IMR-90 (cell line): ENCODE measurements around the gene CUBN. TPM values are rescaled to one million over a fixed set of nuclear protein-coding genes. Genes with fewer than 3 reads are reported as not detected.
A peak's percentile ranks its signal among the peaks of the same experiment; 100 is the strongest.

ENCODE experiments used
- ATAC-seq: fragments of 200-7000 bp; cut with Tn5 transposase; 2 replicates; pipeline ENCODE4 v1.9.1; 2020; ENCODE audit warnings: low read depth, mild to moderate bottlenecking, moderate library complexity
- BruUV-seq: library from RNA; stranded (reverse); fragments of 400-500 nt; replicated peaks from 2 replicates; lab custom pipeline; 2021; lab: Mats Ljungman, UMichigan
- CTCF ChIA-PET: fragments of 300-600 bp; formaldehyde crosslinking; extraction: SDS; loops from one replicate; lab custom pipeline; 2021; ENCODE audit warnings: antibody characterized with exemption; lab: Yijun Ruan, JAX
- POLR2A ChIA-PET: fragments of 300-600 bp; sonication (Branson Sonifier 250); formaldehyde crosslinking; loops from one replicate; lab custom pipeline; 2022; ENCODE audit warnings: antibody characterized with exemption; ENCODE audit not compliant: unreplicated experiment; lab: Charles Lee
- DNase-seq: peaks from one replicate; pipeline ENCODE4 v3.0.0; 2013
- H2AFZ ChIP-seq: replicated peaks from 2 replicates; pipeline ENCODE3; 2013; ENCODE audit warnings: low read length, mild to moderate bottlenecking; ENCODE audit not compliant: poor library complexity
- H2AK5ac ChIP-seq: 2 replicates; pipeline ENCODE4 v1.6.1; 2013; ENCODE audit warnings: low read depth, low read length, inconsistent platforms
- H2AK9ac ChIP-seq: replicated peaks from 2 replicates; pipeline ENCODE3; 2013; ENCODE audit warnings: mild to moderate bottlenecking, low read depth, low read length, moderate library complexity; ENCODE audit not compliant: poor library complexity
- H2BK120ac ChIP-seq: 2 replicates; pipeline ENCODE4 v1.6.1; 2013; ENCODE audit warnings: low read depth, low read length, inconsistent platforms
- H2BK15ac ChIP-seq: 3 replicates; pipeline ENCODE4 v1.6.1; 2013; ENCODE audit warnings: low read depth, low read length, inconsistent platforms
- H2BK20ac ChIP-seq: 2 replicates; pipeline ENCODE4 v1.6.1; 2013; ENCODE audit warnings: low read depth, mild to moderate bottlenecking, inconsistent platforms, low read length, moderate library complexity
- H2BK5ac ChIP-seq: 2 replicates; pipeline ENCODE4 v1.6.1; 2013; ENCODE audit warnings: mild to moderate bottlenecking, low read depth, low read length, inconsistent platforms; ENCODE audit not compliant: poor library complexity, severe bottlenecking
- H3K14ac ChIP-seq: replicated peaks from 2 replicates; pipeline ENCODE4 v1.6.1; 2013; ENCODE audit warnings: low read depth, low read length, inconsistent platforms
- H3K18ac ChIP-seq: 2 replicates; pipeline ENCODE4 v1.6.1; 2013; ENCODE audit warnings: low read depth, low read length, control low read depth
- H3K23ac ChIP-seq: 2 replicates; pipeline ENCODE4 v1.6.1; 2013; ENCODE audit warnings: low read depth, low read length, inconsistent platforms
- H3K27ac ChIP-seq: 2 replicates; pipeline ENCODE4 v1.5.1; 2013; ENCODE audit warnings: mild to moderate bottlenecking, control low read depth, low read length; ENCODE audit not compliant: insufficient read depth
- H3K27me3 ChIP-seq: 2 replicates; pipeline ENCODE4 v1.6.1; 2013; ENCODE audit warnings: low read length; ENCODE audit not compliant: control insufficient read depth, insufficient read depth
- H3K36me3 ChIP-seq: 2 replicates; pipeline ENCODE4 v1.6.1; 2013; ENCODE audit warnings: low read length, mixed read lengths; ENCODE audit not compliant: control insufficient read depth, insufficient read depth
- H3K4ac ChIP-seq: 2 replicates; pipeline ENCODE4 v1.6.1; 2013; ENCODE audit warnings: low read depth, low read length, inconsistent platforms
- H3K4me1 ChIP-seq: 2 replicates; pipeline ENCODE4 v1.6.1; 2013; ENCODE audit warnings: low read length, mixed read lengths; ENCODE audit not compliant: control insufficient read depth, insufficient read depth
- H3K4me2 ChIP-seq: 2 replicates; pipeline ENCODE4 v1.6.1; 2013; ENCODE audit warnings: low read depth, mild to moderate bottlenecking, control low read depth, low read length, moderate library complexity
- H3K4me3 ChIP-seq: 2 replicates; pipeline ENCODE4 v1.5.1; 2013; ENCODE audit warnings: low read depth, mild to moderate bottlenecking, control low read depth, low read length, moderate library complexity; ENCODE audit not compliant: insufficient read depth
- H3K56ac ChIP-seq: 2 replicates; pipeline ENCODE4 v1.6.1; 2013; ENCODE audit warnings: low read length, inconsistent platforms; ENCODE audit not compliant: insufficient read depth; ENCODE audit errors: extremely low read depth
- H3K79me1 ChIP-seq, 2 experiments: 2 replicates each; pipeline ENCODE4 v1.6.1; 2013; ENCODE audit warnings: low read length in 2 of 2, inconsistent platforms in 1 of 2, low read depth in 1 of 2
- H3K9ac ChIP-seq: 2 replicates; pipeline ENCODE4 v1.6.1; 2013; ENCODE audit warnings: low read depth, low read length, control low read depth
- H3K9me1 ChIP-seq: 2 replicates; pipeline ENCODE4 v1.6.1; 2013; ENCODE audit warnings: low read length, inconsistent platforms; ENCODE audit not compliant: insufficient read depth
- H3K9me3 ChIP-seq: 2 replicates; pipeline ENCODE4 v1.6.1; 2013; ENCODE audit warnings: low read length; ENCODE audit not compliant: control insufficient read depth, insufficient read depth
- H4K20me1 ChIP-seq: 2 replicates; pipeline ENCODE4 v1.6.1; 2013; ENCODE audit warnings: low read length, inconsistent platforms; ENCODE audit not compliant: insufficient read depth
- H4K5ac ChIP-seq: 2 replicates; pipeline ENCODE4 v1.6.1; 2013; ENCODE audit warnings: mild to moderate bottlenecking, low read depth, low read length, control low read depth
- H4K8ac ChIP-seq, 2 experiments: 2 replicates each; pipeline ENCODE4 v1.6.1; 2013; ENCODE audit warnings: low read depth in 2 of 2, low read length in 2 of 2, control low read depth in 1 of 2, inconsistent platforms in 1 of 2
- H4K91ac ChIP-seq: 2 replicates; pipeline ENCODE4 v1.6.1; 2013; ENCODE audit warnings: low read depth, low read length, inconsistent platforms; ENCODE audit not compliant: insufficient read depth
- BHLHE40 ChIP-seq: fragments of 150-350 bp; IDR thresholded peaks from 2 replicates; pipeline ENCODE4 v1.6.1; 2016; ENCODE audit warnings: mild to moderate bottlenecking, low read depth, low read length
- CEBPB ChIP-seq: IDR thresholded peaks from 2 replicates; pipeline ENCODE4 v1.6.1; 2012; ENCODE audit warnings: low read depth, low read length, improper control_type of control experiment
- CHD1 ChIP-seq: IDR thresholded peaks from 2 replicates; pipeline ENCODE4 v1.6.1; 2012; ENCODE audit warnings: low read depth, low read length, improper control_type of control experiment
- WGBS, 2 experiments: methylation state at CpG; one replicate each; pipeline versions ENCODE4 v1.1.5 to v1.1.7; 2013; ENCODE audit warnings: missing lambda C conversion rate in 2 of 2; ENCODE audit not compliant: insufficient read length in 1 of 2; ENCODE audit errors: extremely low coverage in 2 of 2; 5-methylcytosine and 5-hydroxymethylcytosine counted together
- dilution Hi-C: fragments of 300-500 bp; cut with HindIII; formaldehyde crosslinking; loops from one replicate; pipeline ENCODE4 v1.14.3; 2018; ENCODE audit warnings: low sequenced_read_pairs; ENCODE audit not compliant: unreplicated experiment
- in situ Hi-C: fragments of 300-500 bp; cut with MboI; formaldehyde crosslinking; loops from 3 replicates; pipeline ENCODE4 v1.14.3; 2019; ENCODE audit warnings: low sequenced_read_pairs, inconsistent platforms, mixed read lengths
- intact Hi-C: fragments of 100-400 bp; cut with micrococcal nuclease; formaldehyde crosslinking; loops from 2 replicates; pipeline ENCODE4 v1.10.0; 2022
- polyA plus RNA-seq, 3 experiments: library from polyadenylated mRNA; depleted of rRNA; stranded (reverse); fragments of >200 nt; gene quantifications; 2 replicates each; pipeline ENCODE4 v1.2.3, GENCODE V29; 2012; ENCODE audit warnings: low replicate concordance in 1 of 3
- total RNA-seq: library from RNA; depleted of rRNA; stranded (reverse); fragments of >200 nt; gene quantifications from 2 replicates; pipeline ENCODE4 v1.2.3, GENCODE V29; 2012

The CUBN gene
- total and polyA plus RNA-seq, 2 of the 4 experiments (the other 2 are of a cell fraction), result 0.19 to 0.54 TPM

DNA sequence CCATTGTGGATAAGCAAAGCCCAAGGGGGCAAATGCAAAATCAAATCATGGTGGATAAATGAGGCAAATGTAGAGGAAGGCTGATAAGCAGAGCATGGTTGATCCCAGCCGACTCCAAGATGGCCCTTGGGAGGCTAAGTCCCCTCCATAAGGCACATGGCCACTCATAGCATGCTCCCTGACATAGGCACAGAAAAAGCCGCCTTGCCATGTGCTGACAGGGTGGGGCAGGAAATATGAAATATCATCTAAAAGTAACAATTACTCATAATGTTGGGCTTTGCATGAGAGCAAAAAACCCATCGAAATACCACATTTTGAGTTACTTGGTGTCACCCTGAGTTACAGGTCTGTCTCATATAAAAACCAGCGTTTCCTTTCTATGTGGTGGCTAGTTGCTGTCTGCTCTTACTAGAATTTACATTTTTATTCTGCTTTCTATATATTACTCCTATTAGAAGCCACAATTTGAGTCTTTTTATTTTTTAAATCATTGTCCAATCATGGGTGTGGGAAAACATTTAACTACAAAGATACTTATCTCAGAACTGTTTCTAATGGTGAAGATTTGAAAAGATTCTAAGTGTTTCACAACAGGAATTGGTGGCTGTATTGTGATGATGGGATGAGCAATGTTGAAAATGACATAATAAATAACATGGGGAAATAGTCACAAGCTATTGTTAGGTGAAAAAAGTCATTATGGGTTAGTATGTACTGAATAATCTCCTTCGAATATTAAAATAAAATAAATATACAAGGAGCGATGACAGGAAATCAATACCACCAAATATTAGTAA is 102.7 kb downstream of the CUBN start:
- in situ Hi-C loops, result loop anchor here (5.0 kb wide), 1 partner anchor 200 kb away; the partner anchor contains the start of gene VIM
- ATAC-seq, result no peak

More for the DNA sequence above, 102.7 kb downstream of the CUBN start:
- Histone ChIP-seq H3K36me3 (no peaks in the 10 kb centered on the region), H3K27ac (peak overlapping the region; percentile 30), H2AFZ (no peak overlapping the region), H2AK9ac (no peak overlapping the region), H2BK15ac (peak overlapping the region; percentile 39; the same call in 1 of the 3 replicates), H3K9me3 (no peaks in the 10 kb centered on the region), H3K4me1 (peaks cover 20% of the 10 kb centered on the region), H4K8ac (peak overlapping the region; percentile 33 to 69; a peak in 2 of 4 replicates), H3K23ac (peak overlapping the region; percentile 70; the same call in 1 of the 2 replicates), H3K9ac (no peak overlapping the region), H3K4me3 (no peak overlapping the region), H3K14ac (peak overlapping the region; percentile 48), H2BK120ac (peak overlapping the region; percentile 85), H4K91ac (peak overlapping the region; percentile 67), H3K27me3 (no peaks in the 10 kb centered on the region), H2BK20ac (peak overlapping the region; percentile 66), H4K20me1 (no peaks in the 10 kb centered on the region), H3K4ac (peak overlapping the region; percentile 87), H3K79me1 (peaks cover 0 to 12% of the 10 kb centered on the region in 2 experiments; a peak in 2 of 4 replicates), H3K18ac (peak overlapping the region; percentile 3; the same call in 1 of the 2 replicates), H4K5ac (peak overlapping the region; percentile 3; the same call in 1 of the 2 replicates), H3K9me1 (peaks cover 9% of the 10 kb centered on the region; the same call in 1 of the 2 replicates), H3K4me2 (no peak overlapping the region), H2AK5ac (peak overlapping the region; percentile 90), H3K56ac (no peak overlapping the region), H2BK5ac (peak overlapping the region; percentile 46)
- intact Hi-C loops (no loop called here), dilution Hi-C loops (no loop called here)
- no CpG with 5 or more reads among the region's 6 CpGs for WGBS, 2 experiments
- no TSS peak for BruUV-seq
- peak; percentile 32 for DNase-seq
- ChIA-PET POLR2A (no interaction called here), CTCF (interaction anchor here (1.7 kb wide), 1 partner anchor 156 kb away, joined by 4 read pairs; no protein-coding TSS in a partner anchor)
- 0 out of 2 replicates have a peak, but pooled peaks have one; percentile 37 for TF ChIP-seq CEBPB
- TF ChIP-seq BHLHE40, result no peak
- no peak for TF ChIP-seq CHD1
